ENCODE results near the gene CARD11.

DNA sequence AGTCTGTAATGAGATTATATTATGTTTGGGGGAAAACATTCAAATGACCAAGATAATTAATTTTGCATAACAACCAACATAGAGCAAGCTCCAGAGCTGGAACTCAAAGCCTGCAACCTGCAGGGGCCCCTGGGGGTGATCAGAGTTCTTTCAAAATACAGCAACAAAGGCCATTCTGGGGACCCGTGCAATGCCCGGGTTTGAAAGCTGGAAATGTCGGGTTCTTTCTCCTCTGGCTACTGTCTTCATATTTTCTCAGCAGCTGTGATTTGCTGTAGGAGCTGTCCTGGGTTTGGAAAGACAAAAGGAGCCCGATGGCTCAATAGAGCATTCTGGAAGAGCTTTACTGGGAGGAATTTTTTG, 30.8 kb upstream of the CARD11 start:
- TF ChIP-seq, protein P1, sequence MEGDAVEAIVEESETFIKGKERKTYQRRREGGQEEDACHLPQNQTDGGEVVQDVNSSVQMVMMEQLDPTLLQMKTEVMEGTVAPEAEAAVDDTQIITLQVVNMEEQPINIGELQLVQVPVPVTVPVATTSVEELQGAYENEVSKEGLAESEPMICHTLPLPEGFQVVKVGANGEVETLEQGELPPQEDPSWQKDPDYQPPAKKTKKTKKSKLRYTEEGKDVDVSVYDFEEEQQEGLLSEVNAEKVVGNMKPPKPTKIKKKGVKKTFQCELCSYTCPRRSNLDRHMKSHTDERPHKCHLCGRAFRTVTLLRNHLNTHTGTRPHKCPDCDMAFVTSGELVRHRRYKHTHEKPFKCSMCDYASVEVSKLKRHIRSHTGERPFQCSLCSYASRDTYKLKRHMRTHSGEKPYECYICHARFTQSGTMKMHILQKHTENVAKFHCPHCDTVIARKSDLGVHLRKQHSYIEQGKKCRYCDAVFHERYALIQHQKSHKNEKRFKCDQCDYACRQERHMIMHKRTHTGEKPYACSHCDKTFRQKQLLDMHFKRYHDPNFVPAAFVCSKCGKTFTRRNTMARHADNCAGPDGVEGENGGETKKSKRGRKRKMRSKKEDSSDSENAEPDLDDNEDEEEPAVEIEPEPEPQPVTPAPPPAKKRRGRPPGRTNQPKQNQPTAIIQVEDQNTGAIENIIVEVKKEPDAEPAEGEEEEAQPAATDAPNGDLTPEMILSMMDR (IDR thresholded peaks at IDR 0.05) = no peak
- TF ChIP-seq POLR2A (IDR thresholded peaks at IDR 0.05) (no peak), EP300 (IDR thresholded peaks at IDR 0.05) (no peak)

All from suprapubic skin (tissue), 3 donors.